Aorta (tissue), 5 donors: ENCODE results near the gene OR6S1. TPM values are rescaled to one million over a fixed set of nuclear protein-coding genes. Genes with fewer than 3 reads are reported as not detected.
A peak's percentile ranks its signal among the peaks of the same experiment; 100 is the strongest.

Experiments
- ATAC-seq: fragments of 200-7000 bp; cut with Tn5 transposase; one replicate; pipeline ENCODE4 v1.9.1; 2022; ENCODE audit warnings: moderate library complexity; ENCODE audit not compliant: low FRiP score
- DNase-seq, 2 donors: peaks; one replicate each; pipeline ENCODE4 v3.0.0-alpha.2; 2020
- H3K27ac ChIP-seq, 2 donors: one replicate each; pipeline ENCODE4 v1.5.1; 2013; ENCODE audit warnings: low read length in 2 of 2, mild to moderate bottlenecking in 2 of 2, moderate library complexity in 2 of 2, control low read depth in 1 of 2, inconsistent platforms in 1 of 2, low read depth in 1 of 2
- H3K27me3 ChIP-seq, 2 donors: one replicate each; pipeline ENCODE4 v1.6.1; 2013; ENCODE audit warnings: control low read depth in 1 of 2, low read length in 1 of 2, mild to moderate bottlenecking in 1 of 2, moderate library complexity in 1 of 2; ENCODE audit not compliant: insufficient read depth in 2 of 2, control insufficient read depth in 1 of 2
- H3K36me3 ChIP-seq, 2 donors: one replicate each; pipeline ENCODE4 v1.6.1; 2013; ENCODE audit warnings: control low read depth in 1 of 2, low read length in 1 of 2, mild to moderate bottlenecking in 1 of 2; ENCODE audit not compliant: insufficient read depth in 2 of 2, control insufficient read depth in 1 of 2
- H3K4me1 ChIP-seq, 2 donors: one replicate each; pipeline ENCODE4 v1.6.1; 2013; ENCODE audit warnings: low read length in 2 of 2, control low read depth in 1 of 2, mild to moderate bottlenecking in 1 of 2, moderate library complexity in 1 of 2; ENCODE audit not compliant: insufficient read depth in 2 of 2, control insufficient read depth in 1 of 2
- H3K4me3 ChIP-seq, 2 donors: one replicate each; pipeline ENCODE4 v1.5.1; 2013; ENCODE audit warnings: low read length in 2 of 2, control low read depth in 1 of 2, mild to moderate bottlenecking in 1 of 2
- H3K9me3 ChIP-seq: one replicate; pipeline ENCODE4 v1.6.1; 2013; ENCODE audit warnings: mild to moderate bottlenecking, low read length; ENCODE audit not compliant: control insufficient read depth
- WGBS, 2 donors: extraction: QIAGEN DNeasy Blood & Tissue Kit; methylation state at CpG; one replicate each; pipeline ENCODE4 v1.1.7; 2013; 5-methylcytosine and 5-hydroxymethylcytosine counted together
- intact Hi-C, 2 donors: fragments of 100-400 bp; cut with DNase I; formaldehyde crosslinking; loops; one replicate each; pipeline versions ENCODE4 v1.14.2 to v1.15.0; 2022
- polyA plus RNA-seq, 2 donors: library from polyadenylated mRNA; stranded (reverse); fragments of 200-250 nt; gene quantifications; one replicate each; pipeline ENCODE4 v1.2.3, GENCODE V29; 2013
- total RNA-seq, 2 donors: library from RNA; stranded (reverse); fragmentation: NEBNext Ultra II Directional; extraction: Animal tissue kit (Norgen Biotek cat#: 25700); gene quantifications; one replicate each; pipeline ENCODE4 v1.2.1, GENCODE V29; 2021
- donor health status: healthy with polysubstance abuse.
- donor health status: Bipolar disorder and iron deficiency.
- donor health status: DM: no; HTN: no; CAD: no.
- donor health status: DM: no; HTN: no; CAD: no.
- donor health status: DM: yes; HTN: yes; CAD: no.

The OR6S1 gene
- total and polyA plus RNA-seq, 4 donors = not detected

DNA sequence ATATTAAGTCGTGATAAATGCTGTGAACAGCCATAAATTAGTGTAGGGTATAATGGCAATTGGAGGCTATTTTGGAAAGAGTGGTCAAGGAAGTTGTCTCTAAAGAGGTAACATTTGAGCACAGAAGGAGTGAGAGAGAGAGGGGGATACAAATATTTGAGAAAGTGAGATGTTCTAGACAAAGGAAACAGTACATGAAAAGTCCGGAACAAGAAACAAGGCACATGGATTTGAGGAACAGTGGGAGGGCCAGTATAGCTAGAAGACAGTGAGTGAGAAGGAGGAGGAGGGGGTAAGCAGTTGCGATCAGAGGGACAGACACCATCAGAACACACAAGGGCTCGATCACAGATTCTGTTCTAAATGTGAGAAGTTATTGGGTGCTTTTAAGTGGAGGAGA, 30.2 kb downstream of the OR6S1 start:
- 53 to 63% methylated on average over 4 of the region's 4 CpGs for WGBS, 2 donors
- H3K27ac ChIP-seq = no peak overlapping the region
- no peak overlapping the region for H3K4me3 ChIP-seq
- ATAC-seq (no peak), DNase-seq (no peak)
- no peaks in the 10 kb centered on the region for H3K36me3 ChIP-seq
- no peaks in the 10 kb centered on the region for H3K9me3 ChIP-seq
- intact Hi-C loops = loop anchor here (5.0 to 10.0 kb wide), 8 partner anchors 79 to 374 kb away; partner anchors contain the start of genes APEX1 (in 1 of the 2), CCNB1IP1 (in 1 of the 2), METTL17 (in 1 of the 2) and PARP2 (in 1 of the 2)
- H3K4me1 ChIP-seq = peaks cover 0 to 1% of the 10 kb centered on the region in 2 donors
- H3K27me3 ChIP-seq = no peaks in the 10 kb centered on the region

DNA sequence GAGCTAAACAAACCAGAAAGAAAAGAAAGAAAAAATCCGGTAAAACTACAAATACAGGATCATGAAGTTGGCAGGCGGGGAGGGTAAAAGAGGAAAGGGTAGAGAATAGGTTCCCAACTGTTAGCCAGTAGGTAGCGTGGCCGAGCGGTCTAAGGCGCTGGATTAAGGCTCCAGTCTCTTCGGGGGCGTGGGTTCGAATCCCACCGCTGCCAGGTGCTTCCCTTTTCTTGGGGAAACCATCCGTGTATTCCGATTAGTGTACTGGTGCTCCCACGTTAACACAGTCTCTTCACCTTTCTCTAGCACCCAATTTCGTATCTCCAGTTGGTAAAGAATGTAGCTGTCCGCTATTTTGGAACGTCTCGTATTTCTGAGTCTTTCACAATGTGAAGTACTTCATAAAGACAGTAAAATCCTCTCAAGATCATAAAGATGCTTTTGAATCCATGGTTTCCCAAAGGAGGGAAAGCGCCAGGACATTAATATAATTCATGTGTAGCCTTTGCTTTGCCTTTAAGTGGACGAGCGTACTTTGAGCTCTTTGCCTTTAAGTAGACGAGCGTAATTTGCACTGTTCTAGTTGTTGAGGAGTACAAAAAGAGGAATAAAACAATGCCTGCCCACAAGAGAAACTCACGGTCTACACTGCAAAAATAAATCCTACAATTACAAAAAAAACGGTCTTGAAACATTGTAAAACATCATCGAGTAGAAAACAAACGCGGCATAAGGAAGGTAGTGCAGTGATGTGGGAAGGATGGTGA, 31.3 kb downstream of the OR6S1 start:
- Histone ChIP-seq H3K36me3 (no peaks in the 10 kb centered on the region), H3K9me3 (no peaks in the 10 kb centered on the region), H3K4me1 (peaks cover 0 to 1% of the 10 kb centered on the region in 2 donors), H3K4me3 (peak overlapping the region; percentile 69 to 93), H3K27ac (no peak overlapping the region), H3K27me3 (no peaks in the 10 kb centered on the region)
- ATAC-seq (peak; percentile 81), DNase-seq (peak; percentile 82 to 92)
- intact Hi-C loops = loop anchor here (5.0 to 10.0 kb wide), 8 partner anchors 78 to 375 kb away; partner anchors contain the start of genes APEX1 (in 1 of the 2), CCNB1IP1 (in 1 of the 2), METTL17 (in 1 of the 2) and PARP2 (in 1 of the 2)
- WGBS, 2 donors = 4% methylated on average over 27 of the region's 27 CpGs

DNA sequence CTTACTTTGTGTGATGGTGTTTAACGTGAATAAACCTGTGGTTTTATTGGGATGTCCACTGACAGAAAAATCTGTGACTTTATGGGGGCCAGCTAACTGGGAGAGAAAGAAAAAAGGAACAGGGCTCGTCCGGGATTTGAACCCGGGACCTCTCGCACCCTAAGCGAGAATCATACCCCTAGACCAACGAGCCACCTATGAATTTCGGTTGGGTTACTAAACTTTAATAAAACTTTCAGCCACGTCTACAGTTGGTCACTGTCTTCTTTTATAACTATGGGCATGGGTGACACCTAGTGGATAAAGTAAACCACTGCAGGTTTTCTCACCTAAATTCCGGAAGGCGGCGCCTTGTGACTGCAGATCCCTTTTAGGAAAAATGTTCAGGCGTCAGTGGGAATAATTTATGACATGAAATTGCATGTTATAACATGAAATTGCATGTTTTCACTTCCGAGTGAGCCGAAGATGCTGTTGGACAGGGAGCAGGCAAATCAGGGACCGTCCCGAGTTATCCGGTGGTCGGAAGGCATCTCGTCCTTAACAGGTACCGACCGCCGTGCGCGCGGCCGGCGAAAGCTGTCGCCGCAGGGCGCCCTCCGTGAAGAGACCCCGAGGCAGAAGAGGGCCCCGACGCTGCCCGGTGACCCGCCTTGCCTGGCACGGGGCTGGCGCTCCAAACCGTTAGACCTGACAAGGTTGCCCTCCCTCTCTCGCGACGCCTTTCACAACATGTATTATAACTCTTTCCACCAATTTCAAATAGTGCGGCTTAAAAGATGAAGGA, 32.1 kb downstream of the OR6S1 start:
- no peaks in the 10 kb centered on the region for H3K27me3 ChIP-seq
- H3K4me3 ChIP-seq = peak overlapping the region; percentile 69 to 93
- H3K9me3 ChIP-seq = no peaks in the 10 kb centered on the region
- intact Hi-C loops = loop anchor here (2.0 to 10.0 kb wide), 11 partner anchors 77 to 375 kb away; partner anchors contain the start of genes APEX1 (in 1 of the 2), CCNB1IP1 (in 1 of the 2), METTL17 (in 1 of the 2) and PARP2 (in 1 of the 2)
- 0% methylated on average over 44 of the region's 44 CpGs for WGBS, 2 donors
- H3K4me1 ChIP-seq = peaks cover 0 to 1% of the 10 kb centered on the region in 2 donors
- no peaks in the 10 kb centered on the region for H3K36me3 ChIP-seq
- DNase-seq (peak in 1 of 2 donors; percentile 62), ATAC-seq (peak; percentile 89)
- H3K27ac ChIP-seq = peak overlapping the region in 1 of 2 donors; percentile 4

DNA sequence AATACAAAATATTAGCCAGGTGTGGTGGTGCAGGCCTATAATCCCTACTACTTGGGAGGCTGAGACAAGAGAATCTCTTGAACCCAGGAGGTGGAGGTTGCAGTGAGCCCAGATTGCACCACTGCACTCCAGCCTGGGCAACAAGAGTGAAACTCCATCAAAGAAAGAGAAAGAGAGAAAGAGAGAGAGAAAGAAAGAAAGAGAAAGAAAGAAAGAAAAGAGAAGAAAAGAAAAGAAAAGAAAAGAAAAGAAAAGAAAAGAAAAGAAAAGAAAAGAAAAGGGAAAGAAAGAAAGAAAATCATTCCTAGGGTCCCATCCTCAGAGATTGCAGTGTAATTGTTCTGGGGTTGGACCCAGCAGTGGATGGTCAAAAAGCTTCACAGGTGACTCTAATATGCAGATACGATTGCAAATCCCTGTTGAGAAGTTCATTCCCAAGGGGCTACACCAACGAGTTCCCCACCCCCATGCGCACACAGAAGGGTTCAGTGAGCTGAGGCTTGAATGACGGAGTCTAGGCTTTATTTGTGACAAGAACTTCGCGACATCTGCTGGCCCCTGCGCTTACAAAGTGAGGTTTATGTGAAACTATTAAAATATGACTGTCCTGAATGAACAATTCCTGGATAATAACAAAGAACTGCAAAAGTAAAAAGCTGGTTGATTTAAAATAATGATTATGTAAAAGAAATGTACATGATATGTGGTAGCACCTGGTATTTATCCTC, 32.9 kb downstream of the OR6S1 start:
- ATAC-seq (no peak), DNase-seq (no peak)
- Histone ChIP-seq H3K36me3 (no peaks in the 10 kb centered on the region), H3K27me3 (no peaks in the 10 kb centered on the region), H3K27ac (no peak overlapping the region), H3K9me3 (no peaks in the 10 kb centered on the region), H3K4me3 (no peak overlapping the region), H3K4me1 (peaks cover 0 to 1% of the 10 kb centered on the region in 2 donors)
- intact Hi-C loops = loop anchor here (2.0 to 10.0 kb wide), 3 partner anchors 78 to 196 kb away; partner anchors contain the start of gene TEP1 (in 1 of the 2)
- whole genome bisulfite sequencing, 2 donors = 61 to 63% methylated on average over 7 of the region's 7 CpGs

DNA sequence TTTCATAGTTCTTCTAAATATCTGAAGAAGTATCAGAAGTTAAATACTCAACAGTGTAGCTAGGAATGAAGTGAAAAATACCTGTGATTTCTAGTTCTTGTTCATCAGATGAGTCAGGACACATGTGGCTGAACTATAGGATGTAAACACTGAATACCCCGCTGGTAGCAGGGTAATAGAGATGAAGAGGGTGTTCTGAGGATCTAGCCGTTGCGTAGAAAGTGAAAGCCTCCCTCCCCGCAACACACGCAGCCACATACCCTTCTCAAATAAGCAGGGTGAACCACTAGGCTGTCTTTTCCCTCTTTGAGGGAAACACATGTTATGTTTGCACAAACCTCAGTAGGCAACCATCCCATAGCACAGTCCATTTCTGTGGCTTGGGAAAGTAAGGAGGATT, 33.9 kb downstream of the OR6S1 start:
- H3K27ac ChIP-seq = no peak overlapping the region
- intact Hi-C loops = loop anchor here (2.0 to 10.0 kb wide), 3 partner anchors 77 to 195 kb away; partner anchors contain the start of gene TEP1 (in 1 of the 2)
- ATAC-seq (no peak), DNase-seq (no peak)
- WGBS, 2 donors = 70 to 74% methylated on average over 5 of the region's 5 CpGs
- H3K4me3 ChIP-seq = no peak overlapping the region
- H3K9me3 ChIP-seq = no peaks in the 10 kb centered on the region
- peaks cover 0 to 1% of the 10 kb centered on the region in 2 donors for H3K4me1 ChIP-seq
- H3K36me3 ChIP-seq = no peaks in the 10 kb centered on the region
- H3K27me3 ChIP-seq = no peaks in the 10 kb centered on the region

DNA sequence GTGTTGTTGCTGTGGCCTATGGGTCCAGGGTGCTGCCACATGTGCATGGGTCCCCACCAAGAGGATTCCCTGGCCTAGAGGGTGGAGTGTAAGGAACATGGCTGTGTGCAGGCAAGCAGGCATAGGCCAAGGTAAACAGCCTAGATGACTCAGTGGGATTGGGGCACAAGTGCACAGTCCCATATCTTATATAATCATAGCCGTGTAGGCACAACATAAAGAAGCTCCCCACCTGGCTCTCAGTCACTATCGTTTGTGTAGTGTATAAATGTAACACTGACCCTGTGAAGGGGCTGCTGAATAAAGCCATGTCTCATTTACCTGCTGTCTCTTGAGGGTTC, 34.6 kb downstream of the OR6S1 start:
- H3K27ac ChIP-seq = no peak overlapping the region
- intact Hi-C loops = loop anchor here in 1 of 2 donors (10.0 kb wide), 1 partner anchor 132 kb away; no protein-coding TSS in a partner anchor
- DNase-seq (no peak), ATAC-seq (no peak)
- no peaks in the 10 kb centered on the region for H3K36me3 ChIP-seq
- WGBS, 2 donors = 40 to 42% methylated on average over 2 of the region's 2 CpGs
- H3K4me1 ChIP-seq = peaks cover 0 to 1% of the 10 kb centered on the region in 2 donors
- H3K4me3 ChIP-seq = no peak overlapping the region
- H3K27me3 ChIP-seq = no peaks in the 10 kb centered on the region
- H3K9me3 ChIP-seq = no peaks in the 10 kb centered on the region

DNA sequence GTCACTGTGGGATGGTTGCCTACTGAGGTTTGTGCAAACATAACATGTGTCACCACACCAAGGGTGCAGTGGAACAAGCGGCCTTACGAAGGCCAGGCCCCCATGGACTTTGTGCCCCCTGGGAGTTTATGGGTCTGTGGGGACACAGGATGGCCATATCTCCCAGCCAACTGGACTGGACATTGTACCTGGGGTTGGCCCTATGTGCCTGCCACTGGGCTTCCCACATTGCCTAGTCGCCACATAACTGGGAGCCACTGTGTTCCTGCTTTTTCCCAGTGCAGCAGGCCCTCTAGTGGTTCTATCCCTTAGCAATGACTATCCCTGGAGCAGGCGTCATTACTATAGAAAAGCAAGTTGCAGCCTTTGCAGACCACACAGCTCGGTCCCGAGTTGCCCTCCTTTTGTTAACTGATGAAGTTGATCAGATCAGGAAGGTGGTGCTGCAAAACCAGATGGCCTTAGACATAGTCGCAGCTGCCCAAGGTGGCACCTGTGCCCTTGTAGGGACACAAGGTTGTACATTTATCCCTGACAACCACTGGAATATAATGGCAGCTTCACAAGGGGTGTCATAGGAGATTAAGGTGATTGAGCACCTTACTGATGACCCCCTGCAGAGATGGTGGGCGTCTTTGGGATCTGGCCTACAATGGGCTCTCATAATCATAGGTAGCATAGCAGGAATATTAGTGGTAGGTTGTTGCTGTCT, 35.1 kb downstream of the OR6S1 start:
- no peak for DNase-seq
- Histone ChIP-seq H3K27ac (no peak overlapping the region), H3K9me3 (no peaks in the 10 kb centered on the region), H3K4me1 (peaks cover 0 to under 1% of the 10 kb centered on the region in 2 donors), H3K4me3 (no peak overlapping the region), H3K36me3 (no peaks in the 10 kb centered on the region), H3K27me3 (no peaks in the 10 kb centered on the region)
- WGBS, 2 donors = 50 to 51% methylated on average over 8 of the region's 8 CpGs
- intact Hi-C loops = loop anchor here in 1 of 2 donors (10.0 kb wide), 1 partner anchor 132 kb away; no protein-coding TSS in a partner anchor
- ATAC-seq = no peak
